Spleen (tissue), 11 donors: Measurements from ENCODE around the gene TNFAIP8. TPM values are rescaled to one million over a fixed set of nuclear protein-coding genes. Genes with fewer than 3 reads are reported as not detected.

Experiments
- DNase-seq: peaks from one replicate; pipeline ENCODE4 v3.0.0-alpha.2; 2020
- H3K27ac ChIP-seq, 8 donors: fragments of 200-600 bp; sonication (generic) in 7 of 8; 1 replicate in 4 of 8; 2 replicates in 4 of 8; pipeline versions ENCODE4 v1.5.0 to v1.8.0; 2016 to 2021; ENCODE audit warnings: inconsistent platforms in 4 of 8, mild to moderate bottlenecking in 4 of 8, moderate library complexity in 1 of 8
- H3K27me3 ChIP-seq, 7 donors: fragments of 200-600 bp; sonication (generic) in 6 of 7; replicated peaks in 1 of 7; 1 replicate in 4 of 7; 2 replicates in 3 of 7; pipeline versions ENCODE4 v1.5.0 to v1.8.0; 2016 to 2021; ENCODE audit warnings: inconsistent platforms in 3 of 7, mild to moderate bottlenecking in 1 of 7
- H3K36me3 ChIP-seq, 6 donors: fragments of 200-600 bp; sonication (generic) in 5 of 6; 1 replicate in 4 of 6; 2 replicates in 2 of 6; pipeline versions ENCODE4 v1.5.0 to v1.8.0; 2016 to 2021; ENCODE audit warnings: inconsistent platforms in 2 of 6
- H3K4me1 ChIP-seq, 6 donors: fragments of 200-600 bp; sonication (generic) in 5 of 6; 1 replicate in 3 of 6; 2 replicates in 3 of 6; pipeline versions ENCODE4 v1.5.0 to v1.8.0; 2016 to 2021; ENCODE audit warnings: inconsistent platforms in 3 of 6
- H3K4me3 ChIP-seq, 8 donors: fragments of 200-600 bp; sonication (generic) in 7 of 8; 1 replicate in 4 of 8; 2 replicates in 4 of 8; pipeline versions ENCODE4 v1.5.0 to v1.8.0; 2016 to 2021; ENCODE audit warnings: inconsistent platforms in 4 of 8, mild to moderate bottlenecking in 4 of 8, moderate library complexity in 2 of 8
- H3K9me3 ChIP-seq, 8 donors: fragments of 200-600 bp; sonication (generic) in 7 of 8; 1 replicate in 4 of 8; 2 replicates in 4 of 8; pipeline versions ENCODE4 v1.5.0 to v1.8.0; 2016 to 2021; ENCODE audit warnings: inconsistent platforms in 4 of 8
- CTCF ChIP-seq, 11 experiments: fragments of 200-600 bp in 7 of 11; fragments of 450-650 bp in 4 of 11; sonication (generic) in 4 of 11; IDR thresholded peaks in 8 of 11; conservative IDR thresholded peaks in 3 of 11; 1 replicate in 7 of 11; 2 replicates in 4 of 11; pipeline versions ENCODE4 v1.4.0 to v1.8.0; 2016 to 2021; ENCODE audit warnings: antibody characterized with exemption in 11 of 11, inconsistent platforms in 4 of 11, mild to moderate bottlenecking in 1 of 11
- POLR2A ChIP-seq, 3 donors: fragments of 450-650 bp; IDR thresholded peaks; one replicate each; pipeline ENCODE4 v1.5.1; 2017; ENCODE audit warnings: antibody characterized with exemption in 3 of 3, mild to moderate bottlenecking in 1 of 3
- POLR2AphosphoS5 ChIP-seq, 3 donors: sonication (generic); formaldehyde crosslinking; IDR thresholded peaks; one replicate each; pipeline ENCODE4 v1.5.1; 2017; ENCODE audit warnings: antibody characterized with exemption in 3 of 3
- WGBS, 5 donors: extraction: QIAGEN DNeasy Blood & Tissue Kit in 3 of 5; methylation state at CpG; one replicate each; pipeline versions ENCODE4 v1.1.5 to v1.1.7; 2013 to 2018; 5-methylcytosine and 5-hydroxymethylcytosine counted together
- intact Hi-C: fragments of 100-400 bp; cut with DNase I; formaldehyde crosslinking; loops from one replicate; pipeline ENCODE4 v1.15.0; 2023; ENCODE audit warnings: low total_unique reads
- polyA plus RNA-seq, 3 donors: library from polyadenylated mRNA; stranded (reverse); fragments of 200-250 nt; gene quantifications; one replicate each; pipeline ENCODE4 v1.2.1, GENCODE V29; 2013
- total RNA-seq, 7 donors: library from RNA; depleted of rRNA in 3 of 7; stranded (reverse); fragments of >200 nt in 3 of 7; fragmentation: NEBNext Ultra II Directional in 4 of 7; extraction: Animal tissue kit (Norgen Biotek cat#: 25700) in 4 of 7; gene quantifications; one replicate each; pipeline versions ENCODE4 v1.1.0 to v1.2.1, GENCODE V29; 2016 to 2021
- donor health status: healthy with polysubstance abuse.
- donor health status: DM: no; HTN: no; CAD: no; lungs with moderate emphysema.
- donor health status: DM: no; HTN: no; CAD: no.
- donor health status: Bipolar disorder and iron deficiency.
- donor health status: healthy.
- donor health status: DM: no; HTN: no; CAD: no.
- donor health status: DM: yes; HTN: yes; CAD: no.

TNFAIP8 gene
- total and polyA plus RNA-seq, 10 donors = 71.1 to 123 (median 101) TPM

GRCh38 chr5:119396030-119396664 is 40.3 kb downstream of the TNFAIP8 start:
- H3K9me3 ChIP-seq = no peaks in the 10 kb centered on the region
- TF ChIP-seq POLR2AphosphoS5 (IDR thresholded peaks at IDR 0.05) = peak in 1 of 3 donors; percentile 36
- no peak for TF ChIP-seq CTCF (IDR thresholded peaks at IDR 0.05 in 8 of 11, conservative IDR thresholded peaks at IDR 0.05 in 3 of 11)
- peaks cover 0 to 39% (median 11%) of the 10 kb centered on the region in 6 donors for H3K36me3 ChIP-seq
- no peaks in the 10 kb centered on the region for H3K27me3 ChIP-seq
- intact Hi-C loops = no loop called here
- DNase-seq = no peak
- 75 to 81% (median 80%) methylated on average over 6 of the region's 6 CpGs for WGBS, 5 donors
- H3K4me1 ChIP-seq = peaks cover 49 to 95% (median 71%) of the 10 kb centered on the region in 6 donors
- H3K4me3 ChIP-seq = no peak overlapping the region
- H3K27ac ChIP-seq = peak overlapping the region in 3 of 8 donors; percentile 54 to 77 (median 63)

GRCh38 chr5:119397518-119398380 is 41.9 kb downstream of the TNFAIP8 start:
- Histone ChIP-seq H3K4me1 (peaks cover 46 to 87% (median 59%) of the 10 kb centered on the region in 6 donors), H3K27ac (peak overlapping the region in 7 of 8 donors; percentile 31 to 73 (median 54)), H3K27me3 (no peaks in the 10 kb centered on the region), H3K9me3 (no peaks in the 10 kb centered on the region), H3K4me3 (peak overlapping the region in 1 of 8 donors; percentile 32), H3K36me3 (peaks cover 0 to 26% (median 8%) of the 10 kb centered on the region in 6 donors)
- WGBS, 5 donors = 39 to 43% (median 41%) methylated on average over 10 of the region's 10 CpGs
- intact Hi-C loops = no loop called here
- TF ChIP-seq CTCF (IDR thresholded peaks at IDR 0.05 in 8 of 11, conservative IDR thresholded peaks at IDR 0.05 in 3 of 11) = no peak
- TF ChIP-seq POLR2A (IDR thresholded peaks at IDR 0.05) = no peak
- no peak for TF ChIP-seq POLR2AphosphoS5 (IDR thresholded peaks at IDR 0.05)
- DNase-seq = no peak

GRCh38 chr5:119398727-119399466 is 43.1 kb downstream of the TNFAIP8 start:
- Histone ChIP-seq H3K36me3 (peaks cover 0 to 15% (median 2%) of the 10 kb centered on the region in 6 donors), H3K4me3 (no peak overlapping the region), H3K4me1 (peaks cover 38 to 85% (median 48%) of the 10 kb centered on the region in 6 donors), H3K9me3 (no peaks in the 10 kb centered on the region), H3K27me3 (no peaks in the 10 kb centered on the region), H3K27ac (peak overlapping the region in 6 of 8 donors; percentile 14 to 63 (median 42))
- no peak for DNase-seq
- intact Hi-C loops = no loop called here
- TF ChIP-seq POLR2AphosphoS5 (IDR thresholded peaks at IDR 0.05) (peak in 2 of 3 donors; percentile 38 to 72), CTCF (IDR thresholded peaks at IDR 0.05 in 8 of 11, conservative IDR thresholded peaks at IDR 0.05 in 3 of 11) (no peak)
- WGBS, 5 donors = 62 to 80% (median 71%) methylated on average over 12 of the region's 12 CpGs
